ENCODE data around the gene P3H1.
"Not testable (repeated sequence)": the region's sequence is repeated elsewhere in the genome, so short reads cannot be mapped to it uniquely, and the experiment has no call there.

Gene P3H1, protein sequence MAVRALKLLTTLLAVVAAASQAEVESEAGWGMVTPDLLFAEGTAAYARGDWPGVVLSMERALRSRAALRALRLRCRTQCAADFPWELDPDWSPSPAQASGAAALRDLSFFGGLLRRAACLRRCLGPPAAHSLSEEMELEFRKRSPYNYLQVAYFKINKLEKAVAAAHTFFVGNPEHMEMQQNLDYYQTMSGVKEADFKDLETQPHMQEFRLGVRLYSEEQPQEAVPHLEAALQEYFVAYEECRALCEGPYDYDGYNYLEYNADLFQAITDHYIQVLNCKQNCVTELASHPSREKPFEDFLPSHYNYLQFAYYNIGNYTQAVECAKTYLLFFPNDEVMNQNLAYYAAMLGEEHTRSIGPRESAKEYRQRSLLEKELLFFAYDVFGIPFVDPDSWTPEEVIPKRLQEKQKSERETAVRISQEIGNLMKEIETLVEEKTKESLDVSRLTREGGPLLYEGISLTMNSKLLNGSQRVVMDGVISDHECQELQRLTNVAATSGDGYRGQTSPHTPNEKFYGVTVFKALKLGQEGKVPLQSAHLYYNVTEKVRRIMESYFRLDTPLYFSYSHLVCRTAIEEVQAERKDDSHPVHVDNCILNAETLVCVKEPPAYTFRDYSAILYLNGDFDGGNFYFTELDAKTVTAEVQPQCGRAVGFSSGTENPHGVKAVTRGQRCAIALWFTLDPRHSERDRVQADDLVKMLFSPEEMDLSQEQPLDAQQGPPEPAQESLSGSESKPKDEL

GRCh38 chr1:42766741-42767509 is at the start of gene P3H1, which contains the start of gene C1orf50:
P3H1 (minus strand) TSS chr1:42767028; CDS start chr1:42766971, 57 bp downstream.
C1orf50 (plus strand) TSS chr1:42767249; CDS start chr1:42767312, 63 bp downstream.
- peak; percentile 98 for DNase-seq (ENCODE audit: low read depth)

DNA sequence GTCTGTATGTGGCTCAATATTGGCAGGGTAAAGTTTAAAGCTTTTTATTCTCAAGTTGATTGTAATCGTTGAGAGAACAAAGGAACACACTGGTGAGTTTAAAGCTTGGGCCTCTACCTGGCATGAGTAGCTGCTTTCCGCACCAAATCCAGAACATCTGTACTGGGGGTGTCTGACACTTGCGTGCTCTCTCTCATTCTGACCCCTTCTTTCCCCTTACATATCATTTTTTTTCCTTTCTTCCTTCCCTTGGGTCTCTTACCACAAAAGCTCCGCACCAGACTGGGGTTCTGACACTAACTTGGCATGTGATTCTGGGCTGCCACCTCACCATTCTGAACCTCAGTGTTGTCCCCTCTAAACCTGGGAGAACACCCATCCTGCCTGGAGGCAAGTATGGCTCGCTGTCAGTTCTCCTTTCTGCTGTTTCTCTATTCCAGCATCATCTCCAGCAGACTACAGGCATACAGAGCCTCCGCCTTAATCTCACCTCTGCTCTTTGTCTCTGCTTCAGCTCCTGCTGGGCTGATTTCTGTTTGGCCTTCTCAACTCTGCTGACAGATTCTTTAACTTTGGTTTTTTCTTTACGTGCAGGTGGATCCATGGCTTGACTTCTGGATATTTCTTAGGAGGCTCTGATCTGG is 49.2 kb upstream of the P3H1 start:
- no peak for DNase-seq (ENCODE audit: low read depth)

GRCh38 chr1:42814815-42815214 is 48.0 kb upstream of the P3H1 start:
- not testable (repeated sequence) for DNase-seq (ENCODE audit: low read depth)

GRCh38 chr1:42807056-42807668 is 40.3 kb upstream of the P3H1 start:
- DNase-seq (ENCODE audit: low read depth) = no peak

- no peak for DNase-seq (ENCODE audit: low read depth)
These were observed 39.8 kb upstream of the P3H1 start for GRCh38 chr1:42806593-42806992.

- no peak for DNase-seq (ENCODE audit: low read depth)
These were observed 39.3 kb upstream of the P3H1 start for GRCh38 chr1:42806171-42806570.

GRCh38 chr1:42801832-42802473 is 35.1 kb upstream of the P3H1 start:
- no peak for DNase-seq (ENCODE audit: low read depth)

DNA sequence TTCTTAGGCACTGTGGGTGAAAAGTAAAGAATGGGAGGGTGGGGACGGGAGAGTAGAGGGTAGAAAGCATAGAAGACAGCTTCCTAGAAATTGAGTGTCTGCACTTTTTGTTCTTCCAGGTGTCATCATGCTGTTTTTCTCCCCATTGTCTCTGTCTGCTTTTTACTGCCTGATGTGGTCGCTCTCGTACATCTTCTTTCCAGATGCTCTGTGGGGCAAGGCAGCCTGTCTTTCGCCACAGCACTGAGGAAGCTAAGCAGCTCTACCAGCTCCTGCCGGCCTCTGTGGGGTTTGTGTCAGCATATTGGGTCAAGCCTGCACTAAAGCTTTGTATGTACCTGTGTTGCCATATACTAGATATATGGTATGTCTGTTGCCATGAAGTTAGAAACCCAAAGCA is 31.2 kb upstream of the P3H1 start:
- DNase-seq (ENCODE audit: low read depth) = no peak

DNA sequence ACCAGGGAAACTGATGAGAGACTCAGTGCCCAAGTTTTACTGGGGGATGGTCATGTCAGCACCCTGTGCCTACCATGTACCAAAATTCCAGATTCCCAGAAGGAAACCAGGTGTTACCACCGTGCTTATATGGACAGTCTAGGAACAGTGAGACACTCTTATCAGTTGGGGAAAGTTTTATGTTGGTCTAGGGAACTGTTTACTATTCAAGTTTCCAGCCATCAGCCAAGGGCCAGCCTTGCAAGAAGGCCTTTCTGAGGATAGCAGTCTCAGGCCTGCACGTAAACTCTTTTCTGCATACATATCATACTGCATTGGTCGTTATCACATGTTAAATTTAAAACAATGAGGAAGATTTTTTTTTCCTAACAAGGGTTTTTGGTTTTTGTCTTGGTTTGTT is 30.6 kb upstream of the P3H1 start:
- no peak for DNase-seq (ENCODE audit: low read depth)

GRCh38 chr1:42793824-42794223 is 27.0 kb upstream of the P3H1 start:
- DNase-seq (ENCODE audit: low read depth) = no peak

DNA sequence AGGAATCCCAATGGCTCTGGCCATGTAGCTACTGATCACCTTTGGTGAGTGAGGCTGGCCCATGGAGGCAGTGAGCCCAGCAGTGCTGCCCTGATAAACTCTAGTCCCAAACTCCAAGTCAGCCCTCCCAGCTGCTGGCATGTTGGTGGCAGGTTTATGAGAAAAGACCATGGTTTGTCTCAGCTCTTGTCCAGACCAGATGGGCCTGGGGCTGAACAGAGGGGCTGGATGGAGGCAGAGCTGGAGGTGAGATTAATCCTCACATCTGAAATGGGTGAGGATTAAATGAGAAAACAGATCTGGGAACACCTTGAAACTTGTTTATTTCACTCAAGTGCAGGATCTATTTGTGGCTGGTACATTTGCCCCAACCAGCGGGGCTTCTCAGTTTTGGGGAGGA is 21.2 kb upstream of the P3H1 start:
- DNase-seq (ENCODE audit: low read depth) = no peak

DNA sequence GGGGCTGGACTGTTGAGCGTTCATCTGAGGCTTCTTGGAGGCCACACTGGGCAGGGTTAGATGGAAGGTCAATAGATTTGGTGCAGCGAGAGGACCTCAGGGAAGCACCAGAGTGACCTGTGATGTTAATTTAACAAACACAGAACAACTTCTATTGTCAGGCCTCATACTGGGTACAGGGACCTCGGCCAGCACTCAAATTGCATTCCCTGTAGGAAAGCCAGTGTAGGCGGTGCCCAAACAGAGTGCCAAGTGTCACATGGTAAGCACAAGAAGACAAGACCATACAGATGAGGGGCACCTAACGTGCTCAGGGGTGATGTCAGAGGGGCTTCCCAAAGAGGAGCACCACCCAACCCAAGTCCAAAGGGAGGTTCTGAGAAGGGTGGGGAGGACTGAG is 19.3 kb upstream of the P3H1 start:
- DNase-seq (ENCODE audit: low read depth) = no peak

DNA sequence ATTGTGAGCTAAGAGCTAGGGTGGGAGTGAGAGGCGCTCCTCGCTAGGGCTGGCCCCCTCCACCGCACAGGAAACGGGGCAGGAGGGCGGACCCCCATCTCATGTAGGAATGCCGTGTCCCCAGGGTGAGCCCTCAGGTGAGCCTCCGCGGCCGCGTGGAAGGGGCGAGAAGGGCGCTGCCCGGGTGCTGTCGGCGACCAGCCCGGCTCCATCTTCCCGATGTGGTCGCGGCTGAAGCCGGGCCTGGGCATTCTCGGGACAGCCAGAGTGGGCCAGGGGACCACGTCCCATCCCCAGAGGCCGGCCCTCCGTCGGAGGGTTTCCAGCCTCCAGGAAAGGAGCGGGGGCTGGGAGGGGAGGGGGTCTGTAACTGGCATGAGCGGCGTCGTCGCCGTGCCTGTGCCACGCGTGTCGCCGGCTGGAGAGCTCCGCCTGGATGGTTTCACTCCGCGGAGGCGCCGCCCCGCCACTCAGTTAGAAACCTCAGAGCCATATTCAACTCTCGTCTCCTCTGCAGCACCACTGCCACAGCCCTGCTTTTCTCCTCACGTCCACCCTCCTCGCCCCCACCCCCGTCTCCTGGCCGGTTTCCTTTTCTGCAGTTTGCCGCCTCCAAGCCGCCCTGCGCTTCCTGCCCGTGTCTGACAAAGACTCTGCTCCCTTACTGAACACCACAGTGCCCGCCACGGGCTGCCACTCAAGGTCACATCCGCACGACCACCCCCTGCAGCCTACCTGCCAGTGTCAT is 18.3 kb upstream of the P3H1 start, which contains the start of gene TMEM269:
Gene TMEM269 (plus strand): TSS at position 46 of the 748 bp plus-strand sequence. CDS start 4,903 bp downstream, outside the sequence.
- DNase-seq (ENCODE audit: low read depth) = no peak

DNA sequence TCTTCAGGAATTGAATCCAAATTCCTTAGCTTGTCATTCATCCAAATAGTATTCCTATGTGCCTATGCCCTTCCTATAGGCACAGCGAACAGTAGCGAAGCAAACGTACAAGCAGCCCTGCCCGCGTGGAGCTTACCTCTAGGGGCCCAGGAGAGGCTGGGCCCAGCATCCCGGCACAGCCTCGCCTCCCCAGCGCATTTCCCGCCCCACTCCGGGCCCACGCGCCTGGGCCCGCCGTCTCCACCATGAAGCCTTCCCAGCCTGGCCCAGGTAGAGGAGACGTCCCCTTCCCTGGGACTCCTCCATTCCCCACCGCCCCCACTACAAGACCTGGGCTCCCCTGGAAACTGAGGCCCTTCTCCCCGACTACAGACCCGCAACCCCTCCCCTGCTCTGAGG is 17.7 kb upstream of the P3H1 start:
- DNase-seq (ENCODE audit: low read depth) = no peak

DNA sequence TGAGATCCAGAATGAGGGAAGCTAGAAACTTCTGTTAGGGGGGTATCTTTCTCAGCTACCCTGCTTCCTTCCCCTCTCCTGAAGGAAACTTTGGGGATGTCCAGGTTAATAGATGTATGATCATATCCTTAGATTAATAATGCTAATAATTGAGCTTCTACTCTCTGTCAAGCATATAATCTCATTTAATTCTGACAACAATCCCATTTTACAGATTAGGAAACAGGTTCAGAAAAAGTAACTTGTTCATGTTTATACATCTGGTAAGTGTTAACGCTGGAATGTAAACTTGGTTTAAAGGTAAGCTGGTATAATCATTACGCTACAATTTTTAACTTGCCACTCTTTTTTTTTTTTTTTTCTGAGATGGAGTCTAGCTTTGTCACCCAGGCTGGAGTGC is 16.3 kb upstream of the P3H1 start:
- no peak for DNase-seq (ENCODE audit: low read depth)

DNA sequence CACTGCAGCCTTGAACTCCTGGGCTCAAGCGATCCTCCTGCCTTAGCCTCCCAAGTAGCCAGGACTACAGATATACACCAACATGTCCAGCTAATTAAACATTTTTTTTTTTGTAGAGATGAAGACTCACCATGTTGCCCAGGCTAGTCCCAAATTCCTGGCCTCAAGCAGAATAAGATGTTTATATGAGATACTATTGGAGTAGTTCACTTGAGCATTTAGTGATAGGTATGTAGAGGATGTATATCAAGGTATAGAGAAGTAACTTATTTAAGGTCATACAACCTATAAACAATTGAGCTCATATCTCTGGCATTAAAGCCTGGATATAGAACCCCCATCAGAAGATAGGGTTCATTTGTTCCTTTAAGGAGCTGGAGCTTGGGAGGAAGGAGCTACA is 13.3 kb upstream of the P3H1 start:
- DNase-seq (ENCODE audit: low read depth) = no peak

GRCh38 chr1:42779725-42780124 is 12.9 kb upstream of the P3H1 start:
- DNase-seq (ENCODE audit: low read depth) = no peak

- no peak for DNase-seq (ENCODE audit: low read depth)
These were observed 11.0 kb upstream of the P3H1 start for GRCh38 chr1:42777852-42778251.

DNA sequence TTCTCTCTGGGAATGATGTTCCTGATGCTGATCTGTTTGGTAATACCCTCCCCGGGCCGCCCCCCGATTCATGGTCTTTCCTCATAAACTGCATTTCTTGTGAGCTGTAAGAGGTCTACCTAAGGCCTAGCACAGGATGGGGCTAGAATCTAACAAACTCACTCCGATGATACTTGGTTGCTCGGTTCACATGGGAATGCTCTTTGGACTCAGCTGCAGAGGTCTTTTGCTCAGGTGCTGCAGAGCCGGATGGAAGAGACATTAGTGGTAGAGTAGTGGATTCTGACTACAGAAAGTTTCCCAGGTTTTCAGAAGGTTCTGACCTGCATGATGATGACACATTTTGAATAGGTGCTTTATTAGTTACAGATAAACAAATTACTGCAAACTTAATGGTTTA is 9.7 kb upstream of the P3H1 start:
- DNase-seq (ENCODE audit: low read depth) = no peak

DNA sequence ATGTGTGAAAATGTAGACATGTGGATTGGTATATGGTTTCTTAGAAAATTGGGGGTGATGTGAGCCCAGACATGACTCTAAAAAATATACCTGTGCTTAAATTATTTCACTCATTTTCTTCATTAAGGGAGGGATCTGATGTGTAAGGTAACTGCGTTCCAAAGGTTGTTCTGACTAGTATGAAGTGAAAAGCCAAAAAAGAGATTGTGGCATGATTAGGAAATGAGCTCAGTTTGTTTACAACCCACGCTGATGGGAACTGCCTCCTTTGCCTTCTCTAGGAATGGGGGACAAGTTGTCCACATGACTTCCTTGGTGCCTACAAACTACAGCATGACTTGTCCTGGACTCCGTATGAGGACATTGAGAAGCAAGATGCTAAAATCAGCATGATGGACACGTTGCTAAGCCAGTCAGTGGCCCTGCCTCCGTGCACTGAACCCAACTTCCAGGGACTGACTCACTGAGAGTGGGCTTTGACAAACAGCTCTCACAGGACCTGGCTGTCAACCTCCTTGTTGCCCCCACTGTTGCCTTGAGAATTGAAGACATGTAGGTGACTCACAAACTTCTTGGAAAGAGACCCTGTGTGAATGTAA is 8.2 kb upstream of the P3H1 start:
- DNase-seq (ENCODE audit: low read depth) = no peak

Measured in stimulated activated CD8-positive, alpha-beta memory T cell treated with anti-CD3 and anti-CD28 coated beads, Interleukin-7, amount 100 ng/mL, for 24 hours (primary cell).